IPS-18c (cell line): ENCODE measurements around the gene NECTIN1.

ENCODE experiments used
- H3K4me3 ChIP-seq: 2 replicates; pipeline ENCODE4 v1.7.0; 2013; ENCODE audit warnings: low read depth, mild to moderate bottlenecking, low read length, moderate library complexity; ENCODE audit not compliant: insufficient read depth
- H3K9me3 ChIP-seq: one replicate; pipeline ENCODE4 v1.6.1; 2013; ENCODE audit warnings: mild to moderate bottlenecking, low read length, moderate library complexity; ENCODE audit not compliant: control insufficient read depth, insufficient read depth

Gene NECTIN1

GRCh38 chr11:119673759-119674336 lies 55.2 kb downstream of the NECTIN1 start:
- H3K9me3 ChIP-seq, result peaks cover 4% of the 10 kb centered on the region
- H3K4me3 ChIP-seq, result no peak overlapping the region

- peaks cover 4% of the 10 kb centered on the region for H3K9me3 ChIP-seq
- H3K4me3 ChIP-seq, result no peak overlapping the region
Observed at GRCh38 chr11:119673052-119673758, 55.8 kb downstream of the NECTIN1 start.

GRCh38 chr11:119672597-119672996 lies 56.4 kb downstream of the NECTIN1 start:
- no peaks in the 10 kb centered on the region for H3K9me3 ChIP-seq
- H3K4me3 ChIP-seq, result no peak overlapping the region

GRCh38 chr11:119671561-119672015 lies 57.4 kb downstream of the NECTIN1 start:
- Histone ChIP-seq H3K4me3 (no peak overlapping the region), H3K9me3 (no peaks in the 10 kb centered on the region)

GRCh38 chr11:119671051-119671450 lies 57.9 kb downstream of the NECTIN1 start:
- H3K4me3 ChIP-seq, result no peak overlapping the region

GRCh38 chr11:119669487-119669886 lies 59.5 kb downstream of the NECTIN1 start:
- no peak overlapping the region for H3K4me3 ChIP-seq
- H3K9me3 ChIP-seq, result no peaks in the 10 kb centered on the region

More at GRCh38 chr11:119671051-119671450, 57.9 kb downstream of the NECTIN1 start:
- H3K9me3 ChIP-seq, result no peaks in the 10 kb centered on the region

- no peak overlapping the region for H3K4me3 ChIP-seq
- no peaks in the 10 kb centered on the region for H3K9me3 ChIP-seq
Observed at GRCh38 chr11:119668676-119669075, 60.3 kb downstream of the NECTIN1 start.

GRCh38 chr11:119666463-119667131 lies 62.4 kb downstream of the NECTIN1 start:
- Histone ChIP-seq H3K9me3 (no peaks in the 10 kb centered on the region), H3K4me3 (peak overlapping the region; percentile 4; the same call in 1 of the 2 replicates)

GRCh38 chr11:119666061-119666460 lies 62.9 kb downstream of the NECTIN1 start:
- Histone ChIP-seq H3K4me3 (no peak overlapping the region), H3K9me3 (no peaks in the 10 kb centered on the region)

- no peaks in the 10 kb centered on the region for H3K9me3 ChIP-seq
Observed at GRCh38 chr11:119664701-119665420, 64.1 kb downstream of the NECTIN1 start.

GRCh38 chr11:119664063-119664572 lies 64.9 kb downstream of the NECTIN1 start:
- H3K4me3 ChIP-seq, result no peak overlapping the region
- peaks cover 2% of the 10 kb centered on the region for H3K9me3 ChIP-seq

More at GRCh38 chr11:119664701-119665420, 64.1 kb downstream of the NECTIN1 start:
- no peak overlapping the region for H3K4me3 ChIP-seq

GRCh38 chr11:119663279-119663678 lies 65.7 kb downstream of the NECTIN1 start:
- Histone ChIP-seq H3K9me3 (peaks cover 3% of the 10 kb centered on the region), H3K4me3 (no peak overlapping the region)

GRCh38 chr11:119661226-119661625 lies 67.8 kb downstream of the NECTIN1 start:
- Histone ChIP-seq H3K9me3 (peaks cover 3% of the 10 kb centered on the region), H3K4me3 (no peak overlapping the region)

GRCh38 chr11:119659971-119660723 lies 68.9 kb downstream of the NECTIN1 start:
- Histone ChIP-seq H3K9me3 (peaks cover 3% of the 10 kb centered on the region), H3K4me3 (no peak overlapping the region)

GRCh38 chr11:119652907-119653659 lies 75.9 kb downstream of the NECTIN1 start:
- Histone ChIP-seq H3K9me3 (no peaks in the 10 kb centered on the region), H3K4me3 (no peak overlapping the region)
